ENCODE results near the gene GALNT11. TPM values are rescaled to one million over a fixed set of nuclear protein-coding genes. Genes with fewer than 3 reads are reported as not detected.

GALNT11 gene
- total and polyA plus RNA-seq, 7 donors, result 8.8 to 48.2 (median 35.7) TPM

GRCh38 chr7:152106990-152107389 is 81.5 kb downstream of the GALNT11 start:
- no peaks in the 10 kb centered on the region for H3K27me3 ChIP-seq
- H3K36me3 ChIP-seq, result peaks cover 0 to 55% (median 9%) of the 10 kb centered on the region in 4 donors
- H3K4me3 ChIP-seq, result no peak overlapping the region
- intact Hi-C loops (cut with DNase I), result no loop called here
- H3K4me1 ChIP-seq, result peaks cover 0 to 7% (median 3%) of the 10 kb centered on the region in 4 donors
- no peak for DNase-seq
- H3K9me3 ChIP-seq, result no peaks in the 10 kb centered on the region
- no peak for TF ChIP-seq POLR2A (IDR thresholded peaks at IDR 0.05)
- TF ChIP-seq CTCF (IDR thresholded peaks at IDR 0.05), result no peak
- no peak for TF ChIP-seq POLR2AphosphoS5 (IDR thresholded peaks at IDR 0.05)
- no peak for TF ChIP-seq EP300 (IDR thresholded peaks at IDR 0.05)
- 82 to 85% methylated on average over 4 of the region's 4 CpGs for WGBS, 2 donors
- no peak overlapping the region for H3K27ac ChIP-seq

- no peak for TF ChIP-seq EP300 (IDR thresholded peaks at IDR 0.05)
- TF ChIP-seq POLR2A (IDR thresholded peaks at IDR 0.05), result no peak
- TF ChIP-seq POLR2AphosphoS5 (IDR thresholded peaks at IDR 0.05), result no peak
- TF ChIP-seq CTCF (IDR thresholded peaks at IDR 0.05), result no peak
- H3K36me3 ChIP-seq, result peaks cover 0 to 53% (median 6%) of the 10 kb centered on the region in 4 donors
These were observed 82.5 kb downstream of the GALNT11 start for GRCh38 chr7:152107945-152108344.

GRCh38 chr7:152108359-152108758 is 82.9 kb downstream of the GALNT11 start:
- no peaks in the 10 kb centered on the region for H3K9me3 ChIP-seq
- peaks cover 0 to 5% (median 3%) of the 10 kb centered on the region in 4 donors for H3K4me1 ChIP-seq
- DNase-seq, result no peak
- no peak for TF ChIP-seq POLR2AphosphoS5 (IDR thresholded peaks at IDR 0.05)
- TF ChIP-seq CTCF (IDR thresholded peaks at IDR 0.05), result no peak
- TF ChIP-seq EP300 (IDR thresholded peaks at IDR 0.05), result no peak
- TF ChIP-seq POLR2A (IDR thresholded peaks at IDR 0.05), result no peak
- H3K36me3 ChIP-seq, result peaks cover 0 to 53% (median 6%) of the 10 kb centered on the region in 4 donors
- intact Hi-C loops (cut with DNase I), result no loop called here
- no peak overlapping the region for H3K4me3 ChIP-seq
- no peak overlapping the region for H3K27ac ChIP-seq
- no peaks in the 10 kb centered on the region for H3K27me3 ChIP-seq
- WGBS, 2 donors, result 84 to 89% methylated on average over 7 of the region's 7 CpGs

More at GRCh38 chr7:152107945-152108344, 82.5 kb downstream of the GALNT11 start:
- intact Hi-C loops (cut with DNase I), result no loop called here
- Histone ChIP-seq H3K4me1 (peaks cover 0 to 7% (median 3%) of the 10 kb centered on the region in 4 donors), H3K27me3 (no peaks in the 10 kb centered on the region), H3K9me3 (no peaks in the 10 kb centered on the region), H3K27ac (no peak overlapping the region), H3K4me3 (no peak overlapping the region)
- DNase-seq, result no peak
- 94 to 97% methylated on average over 17 of the region's 17 CpGs for WGBS, 2 donors

GRCh38 chr7:152112829-152113228 is 87.4 kb downstream of the GALNT11 start:
- Histone ChIP-seq H3K9me3 (no peaks in the 10 kb centered on the region), H3K36me3 (peaks cover 3 to 56% (median 8%) of the 10 kb centered on the region in 4 donors)

More at GRCh38 chr7:152112829-152113228, 87.4 kb downstream of the GALNT11 start:
- Histone ChIP-seq H3K4me1 (no peaks in the 10 kb centered on the region), H3K27me3 (no peaks in the 10 kb centered on the region), H3K27ac (no peak overlapping the region), H3K4me3 (no peak overlapping the region)
- intact Hi-C loops (cut with DNase I), result no loop called here
- no peak for DNase-seq
- TF ChIP-seq POLR2AphosphoS5 (IDR thresholded peaks at IDR 0.05) (no peak), CTCF (IDR thresholded peaks at IDR 0.05) (no peak), POLR2A (IDR thresholded peaks at IDR 0.05) (no peak), EP300 (IDR thresholded peaks at IDR 0.05) (no peak)

Measured in sigmoid colon (tissue), 7 donors.